Measurements from ENCODE around the gene STK38.
"Not testable (repeated sequence)": the region's sequence is repeated elsewhere in the genome, so short reads cannot be mapped to it uniquely, and the experiment has no call there.

STK38 gene

GRCh38 chr6:36517408-36517807 lies 29.9 kb downstream of the STK38 start:
- no peak for DNase-seq

GRCh38 chr6:36516988-36517387 lies 30.3 kb downstream of the STK38 start:
- DNase-seq: no peak

- no peak for DNase-seq
These were observed 30.7 kb downstream of the STK38 start for GRCh38 chr6:36516559-36516958.

GRCh38 chr6:36515844-36516243 lies 31.4 kb downstream of the STK38 start:
- DNase-seq: no peak

GRCh38 chr6:36514554-36515456 lies 32.5 kb downstream of the STK38 start:
- no peak for DNase-seq

- DNase-seq: no peak
These were observed 36.9 kb downstream of the STK38 start for GRCh38 chr6:36510365-36510764.

GRCh38 chr6:36508532-36508931 lies 38.7 kb downstream of the STK38 start:
- no peak for DNase-seq

- DNase-seq: no peak
These were observed 40.7 kb downstream of the STK38 start for GRCh38 chr6:36506611-36507010.

- DNase-seq: no peak
These were observed 41.3 kb downstream of the STK38 start for GRCh38 chr6:36505744-36506534.

GRCh38 chr6:36504982-36505381 lies 42.3 kb downstream of the STK38 start:
- DNase-seq: no peak

- DNase-seq: no peak
These were observed 43.1 kb downstream of the STK38 start for GRCh38 chr6:36504181-36504580.

GRCh38 chr6:36501686-36502085 lies 45.6 kb downstream of the STK38 start:
- no peak for DNase-seq

- DNase-seq: no peak
These were observed 47.4 kb downstream of the STK38 start for GRCh38 chr6:36499918-36500317.

GRCh38 chr6:36495086-36495485 lies 52.2 kb downstream of the STK38 start:
- DNase-seq: no peak

- no peak for DNase-seq
These were observed 53.4 kb downstream of the STK38 start for GRCh38 chr6:36493859-36494258.

- DNase-seq: no peak
These were observed 54.0 kb downstream of the STK38 start for GRCh38 chr6:36493319-36493718.

- DNase-seq: no peak
These were observed 54.7 kb downstream of the STK38 start for GRCh38 chr6:36492621-36493020.

GRCh38 chr6:36492092-36492491 lies 55.2 kb downstream of the STK38 start:
- no peak for DNase-seq

GRCh38 chr6:36491378-36491965 lies 55.8 kb downstream of the STK38 start:
- no peak for DNase-seq

GRCh38 chr6:36489426-36489825 lies 57.9 kb downstream of the STK38 start:
- no peak for DNase-seq

GRCh38 chr6:36488221-36488620 lies 59.1 kb downstream of the STK38 start:
- no peak for DNase-seq

- no peak for DNase-seq
These were observed 59.6 kb downstream of the STK38 start for GRCh38 chr6:36487698-36488097.

- DNase-seq: no peak
These were observed 62.5 kb downstream of the STK38 start for GRCh38 chr6:36484736-36485135.

GRCh38 chr6:36483326-36483725 lies 64.0 kb downstream of the STK38 start:
- DNase-seq: not testable (repeated sequence)
